OCI-LY1 (cell line): ENCODE data around the gene RANBP10.
A peak's percentile ranks its signal among the peaks of the same experiment; 100 is the strongest.

Source experiments
- H2AFZ ChIP-seq: fragments of 200-600 bp; sonication (generic), shearing (Covaris generic); 2 replicates; pipeline ENCODE4 v1.6.0; 2014; ENCODE audit warnings: antibody characterized with exemption, mild to moderate bottlenecking, low read length
- H3F3A ChIP-seq: fragments of 200-600 bp; sonication (generic), shearing (Covaris generic); 2 replicates; pipeline ENCODE4 v1.6.0; 2014; ENCODE audit warnings: mild to moderate bottlenecking, antibody characterized with exemption, low read length, moderate library complexity; ENCODE audit not compliant: insufficient read depth
- H3K27ac ChIP-seq: fragments of 200-600 bp; sonication (generic); 2 replicates; pipeline ENCODE4 v1.5.1; 2014; ENCODE audit warnings: low read length, mixed run types, mild to moderate bottlenecking, low read depth; ENCODE audit not compliant: poor library complexity, severe bottlenecking
- H3K27me3 ChIP-seq: fragments of 200-600 bp; sonication (generic); 2 replicates; pipeline ENCODE4 v1.6.0; 2014; ENCODE audit warnings: antibody characterized with exemption, mild to moderate bottlenecking, low read length, moderate library complexity; ENCODE audit not compliant: insufficient read depth
- H3K36me3 ChIP-seq: fragments of 200-600 bp; sonication (generic); 2 replicates; pipeline ENCODE4 v1.6.1; 2014; ENCODE audit warnings: mild to moderate bottlenecking, antibody characterized with exemption, low read length, moderate library complexity, mixed read lengths; ENCODE audit not compliant: insufficient read depth
- H3K4me1 ChIP-seq: fragments of 200-600 bp; sonication (generic); 2 replicates; pipeline ENCODE4 v1.5.1; 2014; ENCODE audit warnings: mild to moderate bottlenecking, low read length, moderate library complexity; ENCODE audit not compliant: insufficient read depth, severe bottlenecking
- H3K4me2 ChIP-seq: fragments of 200-600 bp; sonication (generic), shearing (Covaris generic); 2 replicates; pipeline ENCODE4 v1.6.1; 2014; ENCODE audit warnings: low read length
- H3K4me3 ChIP-seq: fragments of 200-600 bp; sonication (generic); 2 replicates; pipeline ENCODE4 v1.5.1; 2014; ENCODE audit warnings: low read length, low read depth, mild to moderate bottlenecking, mixed read lengths; ENCODE audit not compliant: poor library complexity, severe bottlenecking
- H3K79me2 ChIP-seq: fragments of 200-600 bp; shearing (Covaris generic); 2 replicates; pipeline ENCODE4 v1.6.1; 2016; ENCODE audit warnings: mixed run types, low read length, mixed read lengths; ENCODE audit not compliant: insufficient read depth
- H3K9ac ChIP-seq: fragments of 200-600 bp; sonication (generic), shearing (Covaris generic); 2 replicates; pipeline ENCODE4 v1.6.1; 2014; ENCODE audit warnings: mild to moderate bottlenecking, low read length, mixed read lengths
- H3K9me2 ChIP-seq: fragments of 200-600 bp; sonication (generic), shearing (Covaris generic); 2 replicates; pipeline ENCODE4 v1.6.1; 2014; ENCODE audit warnings: low read depth, mild to moderate bottlenecking, low read length, mixed read lengths
- H3K9me3 ChIP-seq: fragments of 200-600 bp; shearing (Covaris generic); 2 replicates; pipeline ENCODE4 v1.6.1; 2014; ENCODE audit warnings: low read length, mixed read lengths
- H4K20me1 ChIP-seq: fragments of 200-600 bp; sonication (generic), shearing (Covaris generic); 2 replicates; pipeline ENCODE4 v1.6.0; 2016; ENCODE audit warnings: mild to moderate bottlenecking, low read length; ENCODE audit not compliant: insufficient read depth
- CTCF ChIP-seq: fragments of 200-600 bp; sonication (generic), shearing (Covaris generic); IDR thresholded peaks from 2 replicates; pipeline ENCODE4 v1.5.1; 2017; ENCODE audit warnings: mild to moderate bottlenecking, antibody characterized with exemption, low read length, moderate library complexity, mixed read lengths
- EZH2 ChIP-seq: fragments of 200-600 bp; sonication (generic), shearing (Covaris generic); IDR thresholded peaks from 2 replicates; pipeline ENCODE4 v1.8.0; 2017; ENCODE audit warnings: borderline replicate concordance, mixed run types, mild to moderate bottlenecking, antibody characterized with exemption, low read length, moderate library complexity, mixed read lengths

RANBP10 gene

GRCh38 chr16:67806428-67807147, at the start of gene RANBP10, which contains the start of gene TSNAXIP1:
Gene RANBP10, minus strand, starts transcription at chr16:67806560. Its CDS starts 24 bp downstream, at chr16:67806536.
Gene TSNAXIP1, plus strand, starts transcription at chr16:67806889. Its CDS starts 261 bp downstream, at chr16:67807150.
- peaks cover 14% of the 10 kb centered on the region; the same call in 1 of the 2 replicates for H3K36me3 ChIP-seq
- no peaks in the 10 kb centered on the region for H3K9me3 ChIP-seq
- H3K4me3 ChIP-seq, result peak within 1 kb of the TSS; percentile 94
- H3K9ac ChIP-seq, result peak within 1 kb of the TSS; percentile 91
- H3K4me2 ChIP-seq, result peak within 1 kb of the TSS; percentile 99
- no peaks in the 10 kb centered on the region for H3F3A ChIP-seq
- peaks cover 17% of the 10 kb centered on the region for H3K79me2 ChIP-seq
- TF ChIP-seq EZH2 (no peak), CTCF (no peak)
- H3K9me2 ChIP-seq, result no peaks in the 10 kb centered on the region
- peaks cover 38% of the 10 kb centered on the region for H3K4me1 ChIP-seq
- H2AFZ ChIP-seq, result 0 out of 2 replicates have a peak within 1 kb of the TSS, but pooled peaks have one; percentile 20
- no peaks in the 10 kb centered on the region for H4K20me1 ChIP-seq
- H3K27me3 ChIP-seq, result no peaks in the 10 kb centered on the region
- H3K27ac ChIP-seq, result peak within 1 kb of the TSS; percentile 0

- Histone ChIP-seq H3K36me3 (peaks cover 8% of the 10 kb centered on the region; the same call in 1 of the 2 replicates), H3K4me2 (no peak overlapping the region), H3K9me3 (no peaks in the 10 kb centered on the region), H3K9me2 (no peaks in the 10 kb centered on the region), H2AFZ (no peak overlapping the region), H3K27me3 (no peaks in the 10 kb centered on the region), H3K4me3 (no peak overlapping the region), H3F3A (no peaks in the 10 kb centered on the region), H3K27ac (no peak overlapping the region), H3K4me1 (no peaks in the 10 kb centered on the region), H3K9ac (no peak overlapping the region), H4K20me1 (no peaks in the 10 kb centered on the region), H3K79me2 (peaks cover 72% of the 10 kb centered on the region)
- no peak for TF ChIP-seq CTCF
- TF ChIP-seq EZH2, result no peak
Observed at GRCh38 chr16:67855789-67856188, 49.4 kb upstream of the RANBP10 start.

- H3F3A ChIP-seq, result no peaks in the 10 kb centered on the region
- no peak overlapping the region for H3K9ac ChIP-seq
- no peaks in the 10 kb centered on the region for H3K4me1 ChIP-seq
- H3K27me3 ChIP-seq, result no peaks in the 10 kb centered on the region
- H3K4me2 ChIP-seq, result no peak overlapping the region
- H4K20me1 ChIP-seq, result no peaks in the 10 kb centered on the region
- H3K4me3 ChIP-seq, result no peak overlapping the region
- TF ChIP-seq CTCF, result no peak
- no peak for TF ChIP-seq EZH2
- no peak overlapping the region for H3K27ac ChIP-seq
- no peaks in the 10 kb centered on the region for H3K9me3 ChIP-seq
- peaks cover 74% of the 10 kb centered on the region for H3K79me2 ChIP-seq
- H3K9me2 ChIP-seq, result no peaks in the 10 kb centered on the region
- H2AFZ ChIP-seq, result no peak overlapping the region
- peaks cover 6% of the 10 kb centered on the region for H3K36me3 ChIP-seq
Observed at GRCh38 chr16:67853670-67854069, 47.3 kb upstream of the RANBP10 start.
